GM12892 (cell line): Measurements from ENCODE around the gene SLC9A3.
"Not testable (repeated sequence)": the region's sequence is repeated elsewhere in the genome, so short reads cannot be mapped to it uniquely, and the experiment has no call there.

Source experiments
- DNase-seq: peaks from one replicate; pipeline ENCODE4 v3.0.0; 2011; ENCODE audit not compliant: insufficient read length
- FAIRE-seq: peaks from 2 replicates; lab custom pipeline; 2011; peaks lifted over from hg19 to GRCh38; lab: Jason Lieb, UNC
- POLR2A ChIP-seq: IDR thresholded peaks from 2 replicates; pipeline ENCODE4 v1.6.1; 2011; ENCODE audit warnings: low read depth, low read length, control low read depth
- POLR2AphosphoS5 ChIP-seq: IDR thresholded peaks from 2 replicates; pipeline ENCODE4 v1.6.1; 2011; ENCODE audit warnings: low read depth, low read length, control low read depth
- TAF1 ChIP-seq: IDR thresholded peaks from 2 replicates; pipeline ENCODE4 v1.6.1; 2011; ENCODE audit warnings: low read depth, mild to moderate bottlenecking, control low read depth, low read length, borderline replicate concordance

The SLC9A3 gene

DNA sequence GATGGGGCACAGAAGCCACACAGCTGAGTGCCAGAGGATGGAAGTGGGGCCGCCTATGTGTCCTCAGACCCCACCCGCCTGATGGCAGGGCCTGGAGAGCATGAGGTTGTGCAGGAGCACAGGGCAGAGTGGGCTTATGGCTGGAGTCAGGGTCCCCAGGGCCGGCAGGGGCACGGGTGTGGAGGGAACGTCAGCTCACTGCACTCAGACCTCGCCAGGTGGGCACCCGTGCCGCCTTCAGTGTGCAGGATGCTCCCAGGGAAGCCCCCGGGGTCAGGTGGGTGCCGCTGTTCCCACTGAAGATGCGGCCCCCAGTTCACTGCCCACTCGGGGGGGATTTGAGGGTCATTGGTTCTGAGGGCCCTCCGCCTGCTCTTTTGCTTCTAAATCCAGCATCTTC lies 46.4 kb downstream of the SLC9A3 start:
- TF ChIP-seq POLR2AphosphoS5, result no peak
- no peak for TF ChIP-seq POLR2A
- no peak for TF ChIP-seq TAF1
- DNase-seq (no peak), FAIRE-seq (no peak)

DNA sequence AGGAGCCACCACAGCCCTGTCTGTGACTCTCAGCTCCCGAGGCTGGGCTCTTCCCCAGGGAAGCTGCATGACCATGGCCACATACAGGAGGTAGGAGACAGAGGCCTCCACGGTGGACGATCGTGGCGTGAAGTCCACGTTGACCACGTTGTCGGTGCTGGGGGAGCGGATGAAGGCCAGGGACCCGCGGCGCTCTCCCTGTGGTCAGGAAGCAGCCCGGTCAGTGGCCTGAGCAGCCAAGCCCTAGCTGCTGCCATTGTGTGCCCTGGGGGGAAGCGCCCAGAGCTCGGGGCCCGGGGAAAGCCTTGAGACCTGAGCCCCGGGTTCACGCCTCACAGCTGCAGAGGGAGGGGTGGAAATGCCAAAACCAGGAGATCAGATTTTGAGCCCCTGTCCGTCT lies 47.0 kb downstream of the SLC9A3 start:
- DNase-seq (no peak), FAIRE-seq (no peak)
- TF ChIP-seq TAF1, result no peak
- TF ChIP-seq POLR2AphosphoS5, result no peak
- no peak for TF ChIP-seq POLR2A

DNA sequence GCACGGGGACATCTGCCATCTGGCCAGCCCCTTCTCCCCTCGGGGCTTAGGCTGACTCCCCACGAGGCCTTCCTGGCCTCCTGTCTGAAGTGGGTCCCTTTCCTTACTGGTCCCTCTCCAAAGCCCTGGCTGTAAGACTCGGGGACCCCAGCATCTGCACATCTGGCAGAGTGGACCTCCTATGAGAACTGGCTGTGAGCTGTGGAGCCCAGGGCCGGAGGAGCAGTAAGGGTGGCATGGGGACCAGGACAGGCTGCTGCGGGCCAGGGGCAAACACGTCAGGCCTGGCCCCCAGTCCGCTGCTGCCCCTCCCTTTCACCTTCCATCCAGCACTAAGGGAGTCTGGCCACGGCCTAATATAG lies 47.5 kb downstream of the SLC9A3 start:
- FAIRE-seq (no peak), DNase-seq (no peak)
- no peak for TF ChIP-seq POLR2A
- no peak for TF ChIP-seq POLR2AphosphoS5
- TF ChIP-seq TAF1, result no peak

DNA sequence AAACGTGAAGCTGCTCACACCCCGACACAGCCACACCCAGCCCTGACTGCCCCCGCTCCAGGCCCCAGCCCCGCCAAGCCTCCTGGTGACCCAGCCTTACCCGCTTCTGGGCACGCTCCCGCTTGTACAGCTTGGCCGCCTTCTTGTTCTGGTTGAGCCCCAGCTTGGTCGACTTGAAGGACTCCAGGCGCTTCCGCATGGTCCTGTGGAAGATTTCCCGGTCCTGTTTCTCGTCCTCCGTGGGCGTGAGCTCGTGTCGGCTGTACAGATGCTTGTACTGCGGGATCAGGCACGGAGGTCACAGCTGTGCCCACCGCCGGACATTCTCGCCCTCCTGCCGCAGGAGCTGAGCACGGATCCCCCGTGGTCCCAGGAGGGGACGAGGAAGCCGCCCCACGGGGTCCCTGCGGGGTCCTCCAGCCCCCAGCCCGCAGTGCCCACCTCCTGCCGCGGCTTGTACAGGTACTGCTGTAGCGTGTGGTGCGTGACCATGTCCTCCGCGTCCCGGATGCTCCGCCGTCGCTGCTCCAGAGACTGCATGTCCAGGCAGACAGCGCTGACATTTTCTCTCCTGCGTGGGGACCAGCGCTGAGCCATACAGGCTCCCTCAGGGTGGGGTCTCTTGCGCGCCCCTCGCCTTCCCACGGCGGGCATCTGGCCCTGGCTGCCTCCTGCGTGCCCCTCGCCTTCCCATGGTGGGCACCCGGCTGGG lies 48.0 kb downstream of the SLC9A3 start:
- FAIRE-seq, result no peak
- DNase-seq, result no peak
- TF ChIP-seq POLR2A, result no peak
- TF ChIP-seq POLR2AphosphoS5, result no peak
- no peak for TF ChIP-seq TAF1

DNA sequence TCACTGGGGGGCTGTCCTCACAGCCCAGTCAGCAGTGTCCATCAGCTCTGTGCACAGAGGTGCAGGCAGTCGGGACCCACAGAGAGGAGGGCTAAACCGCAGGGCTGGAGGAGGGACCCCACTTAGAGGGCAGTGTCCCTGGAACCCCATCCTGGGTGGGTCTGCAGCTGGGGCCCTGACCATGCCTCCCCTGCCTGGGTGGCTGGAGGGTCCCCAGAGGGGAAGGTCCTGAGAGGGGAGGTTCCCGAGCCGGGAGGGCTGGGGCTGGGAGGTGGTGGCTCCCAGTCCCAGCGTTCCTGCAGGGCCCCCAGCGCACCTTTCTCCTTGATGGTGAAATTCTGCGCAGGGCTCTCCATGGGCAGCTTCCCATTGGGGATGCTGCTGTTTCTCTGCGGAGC lies 48.5 kb downstream of the SLC9A3 start:
- TF ChIP-seq POLR2AphosphoS5 (no peak), POLR2A (no peak), TAF1 (no peak)
- no peak for DNase-seq
- FAIRE-seq, result no peak

DNA sequence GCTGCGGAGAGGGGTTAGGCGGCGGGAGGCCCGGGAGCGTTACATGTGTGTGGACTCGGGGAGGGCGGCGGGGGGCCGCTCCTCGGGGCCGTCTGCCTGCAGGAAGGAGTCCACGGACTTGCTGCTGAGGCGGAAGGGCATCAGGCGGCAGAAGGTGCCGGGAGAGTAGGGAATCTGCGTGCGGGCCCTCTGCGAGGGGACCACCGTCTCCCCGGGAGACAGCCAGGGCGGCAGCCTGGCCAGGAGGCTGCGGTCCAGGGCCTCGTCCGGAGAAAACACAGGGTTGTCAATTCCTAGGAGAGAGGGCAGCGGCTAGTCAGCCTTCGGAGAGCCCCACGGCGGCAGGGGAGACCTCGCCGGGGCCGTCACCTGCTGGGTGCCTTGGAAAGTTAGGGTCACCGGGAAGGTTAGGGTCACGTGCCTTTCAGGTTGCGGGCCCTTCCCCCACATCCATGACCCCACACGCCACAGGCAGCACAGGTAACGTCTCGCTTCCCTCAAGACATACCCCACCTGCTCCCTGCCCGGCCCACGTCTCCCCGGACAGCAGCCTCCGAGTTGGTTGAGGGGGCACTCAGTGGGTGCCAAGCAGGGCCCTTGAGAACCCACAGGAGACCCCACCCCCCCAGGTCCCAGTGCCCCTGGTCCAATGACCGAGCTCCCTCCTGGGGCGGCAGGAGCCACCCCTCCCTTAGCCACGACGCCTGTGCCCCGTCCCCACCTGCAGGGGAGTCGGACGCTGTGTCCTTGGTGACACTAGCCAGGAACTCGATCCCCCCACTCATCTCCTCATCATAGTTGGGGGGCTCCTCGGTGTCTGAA lies 49.2 kb downstream of the SLC9A3 start:
- DNase-seq (no peak), FAIRE-seq (no peak)
- TF ChIP-seq POLR2A (no peak), TAF1 (no peak), POLR2AphosphoS5 (no peak)

DNA sequence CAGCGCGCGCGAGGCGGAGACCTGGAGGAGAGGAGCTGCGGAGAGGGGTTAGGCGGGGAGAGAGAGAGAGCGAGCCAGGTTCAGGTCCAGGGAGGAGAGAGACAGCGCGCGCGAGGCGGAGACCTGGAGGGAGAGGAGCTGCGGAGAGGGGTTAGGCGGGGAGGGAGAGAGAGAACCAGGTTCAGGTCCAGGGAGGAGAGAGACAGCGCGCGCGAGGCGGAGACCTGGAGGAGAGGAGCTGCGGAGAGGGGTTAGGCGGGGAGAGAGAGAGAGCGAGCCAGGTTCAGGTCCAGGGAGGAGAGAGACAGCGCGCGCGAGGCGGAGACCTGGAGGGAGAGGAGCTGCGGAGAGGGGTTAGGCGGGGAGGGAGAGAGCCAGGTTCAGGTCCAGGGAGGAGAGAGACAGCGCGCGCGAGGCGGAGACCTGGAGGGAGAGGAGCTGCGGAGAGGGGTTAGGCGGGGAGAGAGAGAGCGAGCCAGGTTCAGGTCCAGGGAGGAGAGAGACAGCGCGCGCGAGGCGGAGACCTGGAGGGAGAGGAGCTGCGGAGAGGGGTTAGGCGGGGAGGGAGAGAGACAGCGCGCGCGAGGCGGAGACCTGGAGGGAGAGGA lies 49.9 kb downstream of the SLC9A3 start:
- DNase-seq, FAIRE-seq: not testable (repeated sequence)

DNA sequence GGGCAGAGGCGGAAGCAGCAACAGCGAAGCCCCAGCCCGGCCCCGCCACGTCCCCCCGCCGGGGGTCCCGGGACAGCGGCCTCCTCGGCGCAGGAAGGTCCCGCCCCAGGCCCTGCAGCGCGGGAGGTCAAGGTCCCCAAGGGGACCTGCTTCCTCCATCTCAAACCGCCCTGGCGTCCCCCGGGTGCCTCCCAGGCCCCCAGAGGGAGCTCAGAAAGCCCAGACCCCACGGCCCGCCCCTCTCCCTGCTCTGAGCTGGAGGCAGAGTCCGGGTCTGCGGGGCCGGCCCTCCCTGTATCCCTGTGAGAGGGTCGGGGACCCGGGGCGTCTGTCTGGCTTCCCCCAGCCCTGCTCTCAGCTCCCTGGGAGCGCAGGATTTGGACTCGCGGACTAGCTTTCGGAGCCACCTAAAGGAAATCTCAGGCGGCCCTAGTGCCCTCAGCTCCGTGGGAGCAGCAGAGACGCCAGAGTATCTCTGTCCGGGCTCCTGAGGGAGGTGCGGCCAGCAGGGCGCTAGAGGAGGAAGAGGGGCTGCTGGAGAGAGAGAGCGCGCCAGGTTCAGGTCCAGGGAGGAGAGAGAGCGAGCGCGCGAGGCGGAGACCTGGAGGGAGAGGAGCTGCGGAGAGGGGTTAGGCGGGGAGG lies 50.6 kb downstream of the SLC9A3 start:
- FAIRE-seq, result no peak
- TF ChIP-seq POLR2A (no peak), POLR2AphosphoS5 (no peak), TAF1 (no peak)
- no peak for DNase-seq

DNA sequence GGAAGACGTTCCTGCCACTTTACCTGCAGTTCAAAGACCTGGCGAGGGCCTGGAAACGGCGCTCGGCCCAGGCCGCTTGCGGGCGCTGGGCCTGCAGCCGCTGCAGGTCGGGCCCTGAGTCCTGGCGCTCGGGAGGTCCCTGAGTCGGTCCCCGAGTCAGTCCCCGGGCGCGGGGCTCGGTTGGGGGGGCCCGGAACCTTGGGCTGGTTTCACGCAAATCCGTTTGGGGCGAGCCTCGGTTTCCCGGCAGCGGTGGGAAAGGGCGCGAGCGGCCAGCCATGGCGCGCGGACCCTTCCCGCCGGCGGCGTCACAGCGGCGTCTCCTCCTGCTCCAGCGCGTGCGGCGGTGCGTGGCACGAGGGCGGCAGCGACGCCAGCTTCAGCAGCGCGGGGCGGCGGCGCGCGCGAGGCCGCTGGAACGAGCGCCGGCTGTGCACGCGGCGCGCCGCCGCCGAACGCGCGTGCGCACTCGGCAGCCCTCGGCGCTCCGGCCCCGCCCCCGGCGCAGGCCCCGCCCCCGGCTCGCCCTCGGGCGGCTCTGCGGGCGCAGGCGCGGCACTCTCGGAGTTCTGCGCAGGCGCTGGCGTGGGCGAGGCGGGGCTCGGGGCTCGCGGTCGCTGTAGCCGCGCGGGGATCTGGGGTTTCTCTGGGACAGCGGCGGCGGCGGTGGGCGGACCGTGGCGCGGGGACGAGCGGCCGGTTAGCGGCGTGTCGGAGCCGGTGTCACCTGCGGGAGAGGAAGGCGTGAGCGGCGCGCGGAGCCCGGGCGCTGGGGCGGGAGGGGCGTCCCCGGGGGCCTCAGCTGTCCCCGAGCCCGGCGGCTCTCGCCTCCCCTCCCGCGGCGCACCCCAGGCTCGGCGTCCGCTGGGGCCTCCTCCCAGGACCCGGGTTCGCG lies 51.3 kb downstream of the SLC9A3 start:
- TF ChIP-seq TAF1 (0 out of 2 replicates have a peak, but pooled peaks have one; percentile 32), POLR2AphosphoS5 (peak; percentile 76), POLR2A (peak; percentile 80)
- DNase-seq (peak; percentile 97), FAIRE-seq (peak; percentile 100)

- DNase-seq (no peak), FAIRE-seq (peak; percentile 24)
- TF ChIP-seq POLR2A (no peak), TAF1 (no peak), POLR2AphosphoS5 (no peak; the same call in 1 of the 2 replicates)
These were observed 52.1 kb downstream of the SLC9A3 start for GRCh38 chr5:472076-472655.

DNA sequence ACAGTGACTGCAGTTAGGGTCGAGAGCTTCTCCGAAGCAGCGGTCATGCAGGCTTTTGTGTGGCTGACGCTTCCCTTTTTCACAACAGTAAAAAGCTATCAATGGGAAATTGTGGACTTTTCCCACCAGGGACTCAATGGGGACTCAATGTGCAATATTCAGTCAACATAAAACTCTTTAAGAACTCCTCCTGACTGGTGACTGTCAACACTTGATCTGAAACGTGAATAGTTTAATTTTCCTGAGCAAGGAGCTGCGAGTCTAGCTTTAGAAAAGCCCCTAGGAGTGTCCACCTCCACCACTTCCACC lies 52.5 kb downstream of the SLC9A3 start:
- TF ChIP-seq POLR2AphosphoS5 (no peak), POLR2A (no peak; the same call in 1 of the 2 replicates), TAF1 (no peak)
- FAIRE-seq (no peak), DNase-seq (no peak)
